Calu3 (cell line): ENCODE results near the gene MAGOH. TPM values are rescaled to one million over a fixed set of nuclear protein-coding genes. Genes with fewer than 3 reads are reported as not detected.

ENCODE experiments used
- BruUV-seq: library from RNA; stranded (reverse); fragments of 400-500 nt; replicated peaks from 2 replicates; lab custom pipeline; 2021; lab: Mats Ljungman, UMichigan
- CTCF ChIA-PET: fragments of 300-600 bp; sonication (Branson Sonifier 250); formaldehyde crosslinking; loops from one replicate; lab custom pipeline; 2022; ENCODE audit warnings: antibody characterized with exemption; lab: Charles Lee
- DNase-seq: peaks from one replicate; pipeline ENCODE4 v3.0.0; 2022
- H3K27ac Mint-ChIP-seq: one replicate; pipeline ENCODE4 v1.8.0; 2022; ENCODE audit warnings: mixed read lengths; ENCODE audit not compliant: unreplicated experiment
- H3K27me3 Mint-ChIP-seq: one replicate; pipeline ENCODE4 v1.8.0; 2022; ENCODE audit warnings: mixed read lengths; ENCODE audit not compliant: unreplicated experiment
- H3K36me3 Mint-ChIP-seq: one replicate; pipeline ENCODE4 v1.8.0; 2022; ENCODE audit warnings: mild to moderate bottlenecking, moderate library complexity, mixed read lengths; ENCODE audit not compliant: insufficient read depth, unreplicated experiment
- H3K4me1 Mint-ChIP-seq: one replicate; pipeline ENCODE4 v1.8.0; 2022; ENCODE audit warnings: mild to moderate bottlenecking, low read depth, mixed read lengths; ENCODE audit not compliant: unreplicated experiment
- H3K4me3 Mint-ChIP-seq: one replicate; pipeline ENCODE4 v1.8.0; 2022; ENCODE audit warnings: mild to moderate bottlenecking, low read depth, moderate library complexity, mixed read lengths; ENCODE audit not compliant: unreplicated experiment
- H3K9me3 Mint-ChIP-seq: one replicate; pipeline ENCODE4 v1.8.0; 2022; ENCODE audit warnings: low read depth, mixed read lengths; ENCODE audit not compliant: unreplicated experiment
- intact Hi-C: fragments of 100-400 bp; cut with micrococcal nuclease; formaldehyde crosslinking; loops from one replicate; pipeline ENCODE4 v1.10.0; 2022; ENCODE audit not compliant: unreplicated experiment
- total RNA-seq: library from RNA; stranded (reverse); gene quantifications from 2 replicates; pipeline ENCODE4 v1.2.3, GENCODE V29; 2022
- TF ChIP-seq, protein P1 (sequence below): fragments of 200-600 bp; IDR thresholded peaks from one replicate; pipeline ENCODE4 v1.8.0; 2022; ENCODE audit warnings: antibody characterized with exemption; ENCODE audit not compliant: unreplicated experiment

The MAGOH gene
- total RNA-seq, 1 experiment from 2014 or later = 70.2 TPM

DNA sequence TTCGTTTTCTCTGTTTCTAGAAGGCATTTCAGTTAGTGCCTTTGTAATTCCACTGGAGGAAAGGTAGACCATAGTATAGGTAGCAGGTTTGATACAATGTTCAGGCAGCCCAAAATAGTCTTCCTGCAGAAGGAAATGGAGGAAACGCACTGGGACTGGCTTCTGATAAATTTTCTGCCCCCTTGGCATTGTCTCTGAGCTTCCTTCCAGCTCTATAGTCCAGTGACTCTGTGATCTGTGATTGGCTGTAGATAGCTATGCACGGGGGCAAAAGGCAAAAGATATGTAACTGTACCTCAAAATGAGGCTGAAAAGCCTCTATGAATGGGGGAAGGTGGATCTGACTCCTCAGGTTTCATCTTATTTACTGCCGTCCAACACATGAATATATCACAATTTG is 5.8 kb upstream of the MAGOH start:
- peaks cover 12% of the 10 kb centered on the region for H3K36me3 Mint-ChIP-seq
- CTCF ChIA-PET = interaction anchor here (0.6 kb wide), 1 partner anchor 291 kb away, joined by 5 read pairs; no protein-coding TSS in a partner anchor
- no peak overlapping the region for H3K27ac Mint-ChIP-seq
- H3K27me3 Mint-ChIP-seq = no peaks in the 10 kb centered on the region
- no peak overlapping the region for H3K4me3 Mint-ChIP-seq
- no TSS peak for BruUV-seq
- H3K9me3 Mint-ChIP-seq = no peaks in the 10 kb centered on the region
- no peaks in the 10 kb centered on the region for H3K4me1 Mint-ChIP-seq
- TF ChIP-seq, protein P1, sequence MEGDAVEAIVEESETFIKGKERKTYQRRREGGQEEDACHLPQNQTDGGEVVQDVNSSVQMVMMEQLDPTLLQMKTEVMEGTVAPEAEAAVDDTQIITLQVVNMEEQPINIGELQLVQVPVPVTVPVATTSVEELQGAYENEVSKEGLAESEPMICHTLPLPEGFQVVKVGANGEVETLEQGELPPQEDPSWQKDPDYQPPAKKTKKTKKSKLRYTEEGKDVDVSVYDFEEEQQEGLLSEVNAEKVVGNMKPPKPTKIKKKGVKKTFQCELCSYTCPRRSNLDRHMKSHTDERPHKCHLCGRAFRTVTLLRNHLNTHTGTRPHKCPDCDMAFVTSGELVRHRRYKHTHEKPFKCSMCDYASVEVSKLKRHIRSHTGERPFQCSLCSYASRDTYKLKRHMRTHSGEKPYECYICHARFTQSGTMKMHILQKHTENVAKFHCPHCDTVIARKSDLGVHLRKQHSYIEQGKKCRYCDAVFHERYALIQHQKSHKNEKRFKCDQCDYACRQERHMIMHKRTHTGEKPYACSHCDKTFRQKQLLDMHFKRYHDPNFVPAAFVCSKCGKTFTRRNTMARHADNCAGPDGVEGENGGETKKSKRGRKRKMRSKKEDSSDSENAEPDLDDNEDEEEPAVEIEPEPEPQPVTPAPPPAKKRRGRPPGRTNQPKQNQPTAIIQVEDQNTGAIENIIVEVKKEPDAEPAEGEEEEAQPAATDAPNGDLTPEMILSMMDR = no peak
- intact Hi-C loops = no loop called here
- DNase-seq = no peak

DNA sequence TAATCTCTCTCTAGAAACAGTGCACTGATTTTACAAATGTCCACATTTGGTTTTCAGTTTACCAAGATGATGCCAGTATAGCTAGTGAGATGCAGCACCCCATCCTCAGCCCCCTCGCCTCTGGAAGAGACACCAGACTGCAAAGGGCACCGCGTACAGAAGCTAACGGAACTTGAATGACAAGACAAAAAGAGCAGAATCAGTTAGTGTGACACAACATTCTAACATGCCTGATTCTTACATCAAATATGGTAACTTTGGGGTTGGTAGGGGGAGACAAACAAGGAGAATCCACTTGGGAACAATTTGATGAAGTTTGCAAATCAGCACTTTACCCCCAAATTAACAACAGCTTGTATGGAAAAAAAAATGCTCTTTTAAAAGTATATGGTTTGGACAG is 4.1 kb upstream of the MAGOH start:
- BruUV-seq = no TSS peak
- Mint-ChIP-seq H3K9me3 (no peaks in the 10 kb centered on the region), H3K4me1 (peaks cover 7% of the 10 kb centered on the region), H3K27me3 (no peaks in the 10 kb centered on the region), H3K4me3 (no peak overlapping the region), H3K36me3 (peaks cover 30% of the 10 kb centered on the region), H3K27ac (no peak overlapping the region)
- TF ChIP-seq, protein P1 = no peak
- CTCF ChIA-PET = no interaction called here
- no peak for DNase-seq
- intact Hi-C loops = no loop called here

DNA sequence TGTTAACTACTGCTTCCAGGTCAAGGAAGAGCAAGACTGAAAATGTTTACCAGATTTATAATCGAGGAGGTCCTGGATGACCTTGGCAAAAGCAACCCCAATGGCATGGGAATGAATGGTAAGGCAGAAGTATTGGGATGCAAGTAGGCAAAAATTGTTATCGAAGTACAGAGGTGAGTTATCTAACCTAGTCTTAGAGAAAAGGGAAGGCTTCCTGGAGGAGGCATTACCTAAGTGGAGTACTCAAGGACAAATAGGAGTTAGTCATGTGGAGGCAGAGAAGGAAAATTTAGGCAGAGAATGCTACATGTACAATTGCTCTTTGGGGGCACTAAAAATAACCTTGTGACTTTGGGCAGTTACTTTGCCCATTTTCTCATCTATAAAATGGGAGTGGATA is 3.5 kb upstream of the MAGOH start:
- peaks cover 12% of the 10 kb centered on the region for H3K4me1 Mint-ChIP-seq
- intact Hi-C loops = no loop called here
- CTCF ChIA-PET = no interaction called here
- H3K9me3 Mint-ChIP-seq = no peaks in the 10 kb centered on the region
- no peak overlapping the region for H3K4me3 Mint-ChIP-seq
- H3K27ac Mint-ChIP-seq = no peak overlapping the region
- peaks cover 31% of the 10 kb centered on the region for H3K36me3 Mint-ChIP-seq
- DNase-seq = no peak
- H3K27me3 Mint-ChIP-seq = no peaks in the 10 kb centered on the region
- no TSS peak for BruUV-seq
- TF ChIP-seq, protein P1 = no peak

DNA sequence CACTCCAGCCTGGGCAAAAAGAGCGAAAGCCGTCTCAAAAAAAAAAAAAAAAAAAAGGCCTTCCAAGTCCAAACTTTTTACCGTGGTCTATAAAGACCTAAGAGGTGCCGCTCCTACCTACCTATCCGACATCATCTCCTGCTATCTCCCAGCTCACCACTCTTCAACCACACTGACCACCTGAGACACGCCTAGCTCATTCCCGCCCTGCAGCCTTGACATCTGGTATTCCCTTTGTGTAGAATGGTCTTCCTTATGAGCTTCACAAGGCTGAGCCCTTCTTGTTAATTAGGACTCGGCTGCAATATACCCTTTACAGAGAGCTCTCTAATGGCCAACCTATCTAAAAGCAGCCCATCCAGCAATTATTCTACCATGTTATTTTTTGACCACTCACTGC is 680 bp downstream of the MAGOH start:
- CTCF ChIA-PET = no interaction called here
- Mint-ChIP-seq H3K4me1 (peaks cover 22% of the 10 kb centered on the region), H3K4me3 (peak overlapping the region; percentile 81), H3K27me3 (no peaks in the 10 kb centered on the region), H3K36me3 (peaks cover 35% of the 10 kb centered on the region), H3K27ac (peak overlapping the region; percentile 95), H3K9me3 (no peaks in the 10 kb centered on the region)
- BruUV-seq = no TSS peak
- intact Hi-C loops = no loop called here
- TF ChIP-seq, protein P1 = no peak
- DNase-seq = no peak
